H1 (cell line): Measurements from ENCODE around the gene ZNF487. TPM values are rescaled to one million over a fixed set of nuclear protein-coding genes. Genes with fewer than 3 reads are reported as not detected.
A peak's percentile ranks its signal among the peaks of the same experiment; 100 is the strongest.

Experiments
- CTBP2 ChIP-seq: IDR thresholded peaks from 2 replicates; pipeline ENCODE4 v1.7.0; 2011; ENCODE audit warnings: borderline replicate concordance, mild to moderate bottlenecking, moderate library complexity, mixed read lengths, low read length; ENCODE audit not compliant: insufficient read depth, insufficient read length
- CTCF ChIP-seq, 3 experiments: IDR thresholded peaks; 1 replicate in 2 of 3; 2 replicates in 1 of 3; pipeline versions ENCODE4 v1.5.1 to v1.6.1; 2011; ENCODE audit warnings: low read length in 3 of 3, mild to moderate bottlenecking in 3 of 3, inconsistent platforms in 2 of 3, low read depth in 1 of 3, moderate library complexity in 1 of 3; ENCODE audit not compliant: insufficient read depth in 1 of 3; ENCODE audit errors: control extremely low read depth in 1 of 3
- E2F6 ChIP-seq: IDR thresholded peaks from 2 replicates; pipeline ENCODE4 v1.6.1; 2012; ENCODE audit warnings: inconsistent platforms
- EP300 ChIP-seq, 2 experiments: IDR thresholded peaks; 1 replicate in 1 of 2; 2 replicates in 1 of 2; pipeline ENCODE4 v1.6.1; 2011 to 2012; ENCODE audit warnings: low read depth in 2 of 2, low read length in 2 of 2, mild to moderate bottlenecking in 2 of 2, borderline replicate concordance in 1 of 2, inconsistent platforms in 1 of 2, moderate library complexity in 1 of 2
- HDAC2 ChIP-seq, 2 experiments: fragments of 300-600 bp in 1 of 2; sonication (generic) in 1 of 2; IDR thresholded peaks; 2 replicates each; pipeline ENCODE4 v1.6.1; 2011 to 2012; ENCODE audit warnings: low read depth in 2 of 2, low read length in 2 of 2, mild to moderate bottlenecking in 2 of 2, moderate library complexity in 2 of 2, borderline replicate concordance in 1 of 2, inconsistent platforms in 1 of 2
- JUN ChIP-seq: IDR thresholded peaks from 2 replicates; pipeline ENCODE4 v1.6.1; 2011; ENCODE audit warnings: low read depth, mild to moderate bottlenecking, improper control_type of control experiment, low read length
- KDM4A ChIP-seq: IDR thresholded peaks from one replicate; pipeline ENCODE4 v1.7.1; 2012; ENCODE audit warnings: low read depth, mild to moderate bottlenecking, moderate library complexity, low read length, inconsistent platforms; ENCODE audit not compliant: severe bottlenecking
- MAFK ChIP-seq: IDR thresholded peaks from 2 replicates; pipeline ENCODE4 v1.6.1; 2012; ENCODE audit warnings: low read depth, mild to moderate bottlenecking, improper control_type of control experiment, low read length
- NRF1 ChIP-seq: IDR thresholded peaks from 2 replicates; pipeline ENCODE4 v1.6.1; 2011; ENCODE audit warnings: mild to moderate bottlenecking, low read depth, low read length, improper control_type of control experiment
- PHF8 ChIP-seq: fragments of 200-600 bp; sonication (generic); conservative IDR thresholded peaks from 2 replicates; pipeline ENCODE4 v1.7.1; 2012; ENCODE audit warnings: low read depth, mild to moderate bottlenecking, inconsistent platforms, low read length, moderate library complexity
- SAP30 ChIP-seq: fragments of 300-600 bp; sonication (generic); IDR thresholded peaks from 2 replicates; pipeline ENCODE4 v1.7.1; 2012; ENCODE audit warnings: low read length, moderate library complexity, mild to moderate bottlenecking, inconsistent platforms; ENCODE audit not compliant: insufficient read depth, insufficient replicate concordance
- SRF ChIP-seq: IDR thresholded peaks from 2 replicates; pipeline ENCODE4 v1.6.1; 2011; ENCODE audit warnings: mild to moderate bottlenecking, low read depth, low read length, moderate library complexity
- SUZ12 ChIP-seq: fragments of 200-600 bp; sonication (generic); IDR thresholded peaks from 2 replicates; pipeline ENCODE4 v1.6.1; 2012; ENCODE audit warnings: mild to moderate bottlenecking, inconsistent platforms, low read length, moderate library complexity, mixed read lengths
- TAF7 ChIP-seq: optimal IDR thresholded peaks from 2 replicates; pipeline ENCODE3; 2011; ENCODE audit warnings: low read depth, mild to moderate bottlenecking, inconsistent platforms, low read length, moderate library complexity, borderline replicate concordance
- YY1 ChIP-seq: IDR thresholded peaks from 2 replicates; pipeline ENCODE4 v1.6.1; 2011; ENCODE audit warnings: low read depth, mild to moderate bottlenecking, low read length
- polyA plus RNA-seq, 7 experiments: library from polyadenylated mRNA; depleted of rRNA in 3 of 7; stranded (reverse) in 5 of 7; unstranded in 2 of 7; fragments of >200 nt in 5 of 7; fragments of 200-250 nt in 2 of 7; gene quantifications; 1 replicate in 5 of 7; 2 replicates in 1 of 7; 4 replicates in 1 of 7; pipeline versions ENCODE4 v1.2.1 to v1.2.3, GENCODE V29; 2011 to 2013; ENCODE audit warnings: missing spikeins in 2 of 7, mixed read lengths in 2 of 7
- total RNA-seq: library from RNA; stranded (reverse); fragmentation: NEBNext Ultra II Directional; extraction: Animal tissue kit (Norgen Biotek cat#: 25700); gene quantifications from 2 replicates; pipeline ENCODE4 v1.2.1, GENCODE V29; 2021
- TF ChIP-seq, protein P1 (sequence below): IDR thresholded peaks from 2 replicates; pipeline ENCODE4 v1.6.1; 2011; ENCODE audit warnings: low read depth, mild to moderate bottlenecking, low read length; ENCODE audit not compliant: insufficient read depth

ZNF487 gene
- total and polyA plus RNA-seq, 2 of the 8 experiments (the other 6 are each of a cell fraction or from before 2014, with no cell fraction given), result 1.9 to 2.5 TPM

DNA sequence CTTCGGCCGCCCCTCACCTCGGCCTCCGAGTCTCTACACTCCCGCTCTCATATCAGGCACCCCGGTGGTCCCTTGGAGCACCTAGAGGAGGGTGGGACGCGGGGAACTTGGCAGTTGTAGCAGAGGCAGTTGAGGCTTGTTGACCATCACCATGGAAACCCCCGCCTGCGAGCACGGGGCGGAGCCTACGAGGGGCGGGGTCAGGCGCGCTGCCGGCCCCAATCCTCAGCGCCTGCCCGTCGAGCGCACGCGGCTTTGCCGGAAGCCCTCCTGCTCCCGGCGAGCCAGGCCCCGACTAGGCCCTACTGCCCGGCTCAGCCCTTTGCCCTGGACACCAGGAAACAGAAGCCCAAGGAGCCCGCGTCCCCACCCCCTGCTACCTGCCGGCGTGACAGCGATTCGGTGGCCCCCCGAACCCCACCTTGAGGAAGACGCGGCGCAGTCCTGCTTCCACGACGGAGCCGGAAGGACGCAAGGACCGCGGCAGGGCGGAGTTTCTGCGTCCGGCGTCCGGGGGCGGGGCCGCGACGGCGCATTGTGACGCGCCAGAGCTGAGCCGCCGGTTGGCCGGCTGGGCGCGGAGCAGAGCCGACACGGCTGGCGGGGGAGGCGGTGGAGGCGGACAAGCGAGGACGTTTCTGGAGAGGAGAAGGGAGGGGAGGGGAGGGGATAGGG, 28.1 kb upstream of the ZNF487 start, which contains the start of gene HNRNPF (continued):
- TF ChIP-seq CTCF (IDR thresholded peaks at IDR 0.05; ENCODE audit: control extremely low read depth in 1 of 3, insufficient read depth in 1 of 3, low read depth in 1 of 3, low read length in 3 of 3) (no peak), KDM4A (no peak), E2F6 (peak; percentile 96), SAP30 (no peak), EP300 (IDR thresholded peaks at IDR 0.05; ENCODE audit: borderline replicate concordance in 1 of 2, low read depth in 2 of 2, low read length in 2 of 2) (peak in 1 of 2 experiments; percentile 3; a peak in 1 of 3 replicates), SUZ12 (no peak), YY1 (no peak), HDAC2 (IDR thresholded peaks at IDR 0.05; ENCODE audit: borderline replicate concordance in 1 of 2, low read depth in 2 of 2, low read length in 2 of 2) (no peak; a peak in 1 of 4 replicates), MAFK (no peak), NRF1 (no peak), CTBP2 (no peak), TAF7 (peak; percentile 87), JUN (no peak), PHF8 (peak; percentile 91), SRF (no peak)
- TF ChIP-seq, protein P1, sequence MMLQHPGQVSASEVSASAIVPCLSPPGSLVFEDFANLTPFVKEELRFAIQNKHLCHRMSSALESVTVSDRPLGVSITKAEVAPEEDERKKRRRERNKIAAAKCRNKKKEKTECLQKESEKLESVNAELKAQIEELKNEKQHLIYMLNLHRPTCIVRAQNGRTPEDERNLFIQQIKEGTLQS, result no peak
